Measurements from ENCODE around the gene MIER2. TPM values are rescaled to one million over a fixed set of nuclear protein-coding genes. Genes with fewer than 3 reads are reported as not detected.
A peak's percentile ranks its signal among the peaks of the same experiment; 100 is the strongest.

MIER2 gene
- total RNA-seq, 1 donor from 2014 or later, result 44.1 TPM

DNA sequence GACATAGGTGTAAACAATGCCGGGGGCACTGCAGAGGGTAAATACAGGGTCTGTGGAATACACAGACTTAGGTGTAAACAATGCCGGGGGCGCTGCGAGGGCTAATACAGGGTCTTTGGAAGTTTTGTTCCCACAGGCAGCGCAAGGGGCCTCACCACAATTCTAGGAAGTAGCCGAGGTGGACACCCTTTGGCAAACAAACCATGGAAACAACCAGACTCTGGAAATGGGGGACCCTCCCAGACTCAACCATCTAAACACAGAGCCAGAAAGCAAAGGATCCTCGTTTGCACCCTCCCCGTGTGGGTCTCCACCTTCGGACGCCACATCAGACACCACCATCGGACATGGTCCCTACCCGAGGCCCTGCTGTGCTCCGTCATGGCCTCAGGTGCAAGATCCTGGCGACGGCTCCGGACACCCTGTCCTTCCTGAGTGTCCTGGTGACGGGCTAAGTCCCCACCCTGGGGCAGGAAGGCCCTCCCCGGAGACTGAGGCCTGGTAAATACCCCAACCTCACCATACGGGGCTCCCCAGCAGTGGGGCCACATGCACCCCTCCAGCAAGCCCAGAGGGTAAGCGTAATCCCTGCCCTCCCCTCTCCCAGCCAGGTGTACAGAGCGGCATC, 36.7 kb downstream of the MIER2 start:
- Mint-ChIP-seq H3K9me3 (ENCODE audit: unreplicated experiment) (no peaks in the 10 kb centered on the region), H3K4me1 (ENCODE audit: unreplicated experiment) (peaks cover 2% of the 10 kb centered on the region), H3K27me3 (ENCODE audit: unreplicated experiment) (peaks cover 2% of the 10 kb centered on the region), H3K4me3 (ENCODE audit: unreplicated experiment) (no peak overlapping the region), H3K36me3 (ENCODE audit: low read depth, unreplicated experiment) (peaks cover 17% of the 10 kb centered on the region), H3K27ac (ENCODE audit: unreplicated experiment) (peak overlapping the region; percentile 1)
- TF ChIP-seq, protein P1, sequence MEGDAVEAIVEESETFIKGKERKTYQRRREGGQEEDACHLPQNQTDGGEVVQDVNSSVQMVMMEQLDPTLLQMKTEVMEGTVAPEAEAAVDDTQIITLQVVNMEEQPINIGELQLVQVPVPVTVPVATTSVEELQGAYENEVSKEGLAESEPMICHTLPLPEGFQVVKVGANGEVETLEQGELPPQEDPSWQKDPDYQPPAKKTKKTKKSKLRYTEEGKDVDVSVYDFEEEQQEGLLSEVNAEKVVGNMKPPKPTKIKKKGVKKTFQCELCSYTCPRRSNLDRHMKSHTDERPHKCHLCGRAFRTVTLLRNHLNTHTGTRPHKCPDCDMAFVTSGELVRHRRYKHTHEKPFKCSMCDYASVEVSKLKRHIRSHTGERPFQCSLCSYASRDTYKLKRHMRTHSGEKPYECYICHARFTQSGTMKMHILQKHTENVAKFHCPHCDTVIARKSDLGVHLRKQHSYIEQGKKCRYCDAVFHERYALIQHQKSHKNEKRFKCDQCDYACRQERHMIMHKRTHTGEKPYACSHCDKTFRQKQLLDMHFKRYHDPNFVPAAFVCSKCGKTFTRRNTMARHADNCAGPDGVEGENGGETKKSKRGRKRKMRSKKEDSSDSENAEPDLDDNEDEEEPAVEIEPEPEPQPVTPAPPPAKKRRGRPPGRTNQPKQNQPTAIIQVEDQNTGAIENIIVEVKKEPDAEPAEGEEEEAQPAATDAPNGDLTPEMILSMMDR (IDR thresholded peaks at IDR 0.05; ENCODE audit: unreplicated experiment), result no peak
- no peak for DNase-seq (ENCODE audit: low spot score)

DNA sequence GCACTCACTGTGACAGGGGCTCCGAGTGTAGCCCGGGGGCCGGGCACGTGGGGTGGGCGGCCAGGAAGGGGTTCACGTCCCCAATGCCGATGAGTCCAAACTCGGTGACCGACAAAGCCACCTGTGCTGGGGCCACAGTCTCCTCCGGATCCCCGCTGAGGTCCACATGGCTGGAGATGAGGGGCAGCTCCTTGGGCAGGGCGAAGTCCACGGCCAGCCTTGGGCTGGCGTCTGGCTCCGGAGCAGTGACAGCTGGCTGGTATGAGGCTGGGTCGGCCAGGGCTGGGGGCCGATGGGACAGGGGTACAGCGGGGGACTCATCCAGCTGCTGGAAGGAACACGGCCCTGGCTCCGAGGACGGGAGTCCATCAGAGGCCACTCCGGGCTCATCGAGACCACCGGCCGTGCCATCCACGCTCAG, 37.5 kb downstream of the MIER2 start:
- Mint-ChIP-seq H3K4me1 (ENCODE audit: unreplicated experiment) (peaks cover 2% of the 10 kb centered on the region), H3K9me3 (ENCODE audit: unreplicated experiment) (no peaks in the 10 kb centered on the region), H3K4me3 (ENCODE audit: unreplicated experiment) (no peak overlapping the region), H3K27ac (ENCODE audit: unreplicated experiment) (no peak overlapping the region), H3K27me3 (ENCODE audit: unreplicated experiment) (peaks cover 2% of the 10 kb centered on the region), H3K36me3 (ENCODE audit: low read depth, unreplicated experiment) (peaks cover 17% of the 10 kb centered on the region)
- TF ChIP-seq, protein P1 (IDR thresholded peaks at IDR 0.05; ENCODE audit: unreplicated experiment), result no peak
- DNase-seq (ENCODE audit: low spot score), result no peak

DNA sequence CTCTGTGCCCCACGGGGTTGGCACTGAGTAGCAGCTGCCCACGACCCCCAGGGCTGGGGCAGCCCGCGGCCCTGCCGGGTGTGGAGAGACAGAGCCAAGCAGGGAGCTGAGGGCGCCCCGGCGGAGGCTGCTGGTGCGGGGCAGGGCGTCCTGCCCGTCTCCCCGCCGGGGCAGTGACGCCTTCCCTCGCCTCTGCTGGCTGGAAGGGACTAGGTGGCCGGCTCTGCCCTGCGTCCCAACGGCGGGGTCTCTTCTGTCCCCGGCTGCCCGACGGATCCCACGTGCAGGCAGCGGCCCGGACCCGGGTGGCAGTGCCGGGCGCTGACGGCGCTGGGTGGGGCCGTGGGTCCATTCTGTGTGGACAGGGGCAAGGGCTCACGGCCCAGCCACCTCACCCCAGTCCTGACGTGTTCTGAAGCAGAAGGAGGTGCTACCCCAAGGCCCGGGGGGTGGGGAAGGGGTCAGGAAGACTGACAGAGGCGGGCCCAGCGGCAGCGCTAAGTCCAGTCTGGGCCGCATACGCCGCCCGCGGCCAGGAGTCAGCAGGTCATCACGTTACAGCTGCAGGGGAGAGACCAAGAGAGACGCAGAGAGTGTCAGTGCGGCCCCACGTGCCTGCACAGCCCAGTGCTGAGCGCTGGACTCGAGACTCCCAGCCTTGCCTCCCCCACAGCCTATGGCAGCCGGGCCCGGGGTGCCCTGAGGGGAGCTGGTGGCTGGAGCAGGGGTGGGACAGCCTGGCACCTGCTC, 38.3 kb downstream of the MIER2 start:
- Mint-ChIP-seq H3K9me3 (ENCODE audit: unreplicated experiment) (no peaks in the 10 kb centered on the region), H3K27ac (ENCODE audit: unreplicated experiment) (no peak overlapping the region), H3K4me1 (ENCODE audit: unreplicated experiment) (peaks cover 2% of the 10 kb centered on the region), H3K36me3 (ENCODE audit: low read depth, unreplicated experiment) (peaks cover 22% of the 10 kb centered on the region), H3K27me3 (ENCODE audit: unreplicated experiment) (peaks cover 4% of the 10 kb centered on the region), H3K4me3 (ENCODE audit: unreplicated experiment) (no peak overlapping the region)
- DNase-seq (ENCODE audit: low spot score), result no peak
- TF ChIP-seq, protein P1 (IDR thresholded peaks at IDR 0.05; ENCODE audit: unreplicated experiment), result no peak

DNA sequence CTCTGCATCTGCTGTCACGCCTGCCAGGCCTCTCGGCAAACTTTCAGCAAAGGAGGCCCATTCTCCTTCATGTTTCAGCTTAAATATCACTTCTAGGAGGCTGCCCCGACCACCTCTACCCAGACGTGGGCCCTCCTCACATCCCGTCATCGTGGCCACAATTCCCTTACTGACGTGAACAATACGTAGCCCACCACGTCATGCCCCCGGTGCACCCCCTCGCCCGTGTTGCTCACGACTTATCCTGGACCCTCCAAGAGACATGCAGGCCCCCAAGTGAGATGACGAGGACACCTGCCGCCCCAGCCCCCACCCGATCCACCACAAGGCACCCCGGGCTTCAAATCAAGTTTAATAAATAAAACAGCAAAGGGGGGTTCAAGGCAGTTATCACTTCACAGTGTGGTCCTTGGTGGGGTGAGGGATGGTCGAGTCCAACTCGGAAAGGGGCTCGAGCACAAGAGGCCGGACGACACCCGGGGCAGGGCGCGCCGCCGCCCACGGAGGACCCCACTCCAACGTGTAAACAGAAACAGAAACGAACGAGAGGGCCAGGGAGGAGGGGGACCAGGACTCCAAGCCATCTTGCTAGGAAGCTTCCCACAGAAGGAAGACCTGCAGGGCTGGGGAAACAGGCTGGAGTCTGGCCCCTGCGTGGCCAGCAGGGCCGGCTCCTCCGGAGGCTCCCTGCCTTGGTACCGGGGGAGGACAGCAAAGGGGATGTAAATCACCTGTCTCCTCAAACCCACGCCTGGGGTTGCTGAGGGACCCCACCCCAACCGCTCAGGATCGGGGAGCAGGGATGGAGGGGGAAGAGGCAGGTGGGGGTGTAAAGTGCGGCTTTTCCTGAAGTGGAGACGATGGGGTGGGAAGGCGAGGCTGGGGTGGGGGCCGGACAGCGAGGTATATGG, 39.1 kb downstream of the MIER2 start:
- TF ChIP-seq, protein P1 (IDR thresholded peaks at IDR 0.05; ENCODE audit: unreplicated experiment), result no peak
- Mint-ChIP-seq H3K4me1 (ENCODE audit: unreplicated experiment) (peaks cover 2% of the 10 kb centered on the region), H3K9me3 (ENCODE audit: unreplicated experiment) (no peaks in the 10 kb centered on the region), H3K27ac (ENCODE audit: unreplicated experiment) (no peak overlapping the region), H3K36me3 (ENCODE audit: low read depth, unreplicated experiment) (peaks cover 19% of the 10 kb centered on the region), H3K4me3 (ENCODE audit: unreplicated experiment) (no peak overlapping the region), H3K27me3 (ENCODE audit: unreplicated experiment) (peaks cover 5% of the 10 kb centered on the region)
- DNase-seq (ENCODE audit: low spot score), result no peak

Data from endothelial cell (in vitro differentiated cells).